NCI-H1417 (cell line): ENCODE measurements around the gene C19orf25.

Experiments used
- DNase-seq, 3 experiments: peaks; one replicate each; lab custom pipeline; 2025; lab: John Stamatoyannopoulos, UW

C19orf25 gene

DNA sequence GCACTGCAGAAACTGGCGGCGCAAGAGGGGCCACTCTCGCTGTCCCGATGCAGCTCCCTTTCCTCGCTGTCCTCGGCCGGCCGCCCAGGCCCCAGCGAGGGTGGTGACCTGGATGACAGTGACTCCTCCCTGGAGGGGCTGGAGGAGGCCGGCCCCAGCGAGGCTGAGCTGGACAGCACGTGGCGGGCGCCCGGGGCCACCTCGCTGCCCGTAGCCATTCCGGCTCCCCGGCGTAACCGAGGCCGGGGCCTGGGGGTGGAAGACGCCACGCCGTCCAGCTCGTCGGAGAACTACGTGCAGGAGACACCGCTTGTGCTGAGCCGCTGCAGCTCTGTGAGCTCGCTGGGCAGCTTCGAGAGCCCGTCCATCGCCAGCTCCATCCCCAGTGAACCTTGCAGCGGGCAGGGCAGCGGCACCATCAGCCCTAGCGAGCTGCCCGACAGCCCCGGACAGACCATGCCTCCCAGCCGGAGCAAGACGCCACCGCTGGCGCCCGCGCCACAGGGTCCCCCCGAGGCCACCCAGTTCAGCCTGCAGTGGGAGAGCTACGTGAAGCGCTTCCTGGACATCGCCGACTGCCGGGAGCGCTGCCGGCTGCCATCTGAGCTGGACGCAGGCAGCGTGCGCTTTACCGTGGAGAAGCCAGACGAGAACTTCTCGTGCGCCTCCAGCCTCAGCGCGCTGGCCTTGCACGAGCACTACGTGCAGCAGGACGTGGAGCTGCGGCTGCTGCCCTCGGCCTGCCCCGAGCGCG, 12.4 kb downstream of the C19orf25 start:
- DNase-seq: no peak

DNA sequence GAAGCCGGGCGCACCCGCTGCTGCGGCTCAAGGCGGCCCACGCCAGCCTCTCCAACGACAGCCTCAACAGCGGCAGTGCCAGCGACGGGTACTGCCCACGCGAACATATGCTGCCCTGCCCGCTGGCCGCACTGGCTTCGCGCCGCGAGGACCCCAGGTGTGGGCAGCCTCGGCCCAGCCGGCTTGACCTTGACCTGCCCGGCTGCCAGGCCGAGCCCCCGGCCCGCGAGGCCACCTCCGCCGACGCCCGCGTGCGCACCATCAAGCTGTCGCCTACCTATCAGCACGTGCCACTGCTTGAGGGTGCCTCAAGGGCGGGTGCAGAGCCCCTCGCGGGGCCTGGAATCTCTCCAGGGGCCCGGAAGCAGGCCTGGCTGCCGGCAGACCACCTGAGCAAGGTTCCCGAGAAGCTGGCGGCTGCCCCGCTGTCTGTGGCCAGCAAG, 13.0 kb downstream of the C19orf25 start:
- DNase-seq: no peak

DNA sequence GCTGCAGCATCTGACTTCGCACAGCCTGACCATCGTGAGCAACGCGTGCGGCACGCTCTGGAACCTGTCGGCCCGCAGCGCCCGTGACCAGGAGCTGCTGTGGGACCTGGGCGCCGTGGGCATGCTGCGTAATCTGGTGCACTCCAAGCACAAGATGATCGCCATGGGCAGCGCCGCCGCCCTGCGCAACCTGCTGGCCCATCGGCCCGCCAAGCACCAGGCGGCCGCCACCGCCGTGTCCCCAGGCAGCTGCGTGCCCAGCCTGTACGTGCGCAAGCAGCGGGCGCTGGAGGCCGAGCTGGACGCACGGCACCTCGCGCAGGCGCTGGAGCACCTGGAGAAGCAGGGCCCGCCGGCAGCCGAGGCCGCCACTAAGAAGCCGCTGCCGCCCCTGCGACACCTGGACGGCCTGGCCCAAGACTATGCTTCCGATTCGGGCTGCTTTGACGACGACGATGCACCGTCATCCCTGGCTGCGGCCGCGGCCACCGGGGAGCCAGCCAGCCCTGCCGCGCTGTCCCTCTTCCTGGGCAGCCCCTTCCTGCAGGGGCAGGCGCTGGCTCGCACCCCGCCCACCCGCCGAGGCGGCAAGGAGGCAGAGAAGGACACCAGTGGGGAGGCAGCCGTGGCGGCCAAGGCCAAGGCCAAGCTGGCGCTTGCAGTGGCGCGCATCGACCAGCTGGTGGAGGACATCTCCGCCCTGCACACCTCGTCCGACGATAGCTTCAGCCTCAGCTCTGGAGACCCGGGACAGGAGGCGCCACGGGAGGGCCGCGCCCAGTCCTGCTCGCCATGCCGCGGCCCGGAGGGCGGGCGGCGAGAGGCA, 13.6 kb downstream of the C19orf25 start:
- no peak for DNase-seq

DNA sequence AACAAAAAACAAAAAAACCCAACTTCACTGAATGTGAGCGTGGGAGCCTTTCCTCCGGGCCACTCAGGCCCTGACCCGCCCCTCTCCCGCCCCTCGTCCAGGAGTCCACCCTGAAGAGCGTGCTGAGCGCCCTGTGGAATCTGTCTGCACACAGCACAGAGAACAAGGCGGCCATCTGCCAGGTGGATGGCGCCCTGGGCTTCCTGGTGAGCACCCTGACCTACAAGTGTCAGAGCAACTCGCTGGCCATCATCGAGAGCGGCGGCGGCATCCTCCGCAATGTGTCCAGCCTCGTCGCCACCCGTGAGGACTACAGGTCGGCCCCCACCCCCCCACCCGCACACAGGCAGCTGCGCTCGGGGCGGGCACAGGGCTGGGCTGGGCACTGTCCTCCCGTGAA, 17.2 kb downstream of the C19orf25 start:
- DNase-seq: no peak

DNA sequence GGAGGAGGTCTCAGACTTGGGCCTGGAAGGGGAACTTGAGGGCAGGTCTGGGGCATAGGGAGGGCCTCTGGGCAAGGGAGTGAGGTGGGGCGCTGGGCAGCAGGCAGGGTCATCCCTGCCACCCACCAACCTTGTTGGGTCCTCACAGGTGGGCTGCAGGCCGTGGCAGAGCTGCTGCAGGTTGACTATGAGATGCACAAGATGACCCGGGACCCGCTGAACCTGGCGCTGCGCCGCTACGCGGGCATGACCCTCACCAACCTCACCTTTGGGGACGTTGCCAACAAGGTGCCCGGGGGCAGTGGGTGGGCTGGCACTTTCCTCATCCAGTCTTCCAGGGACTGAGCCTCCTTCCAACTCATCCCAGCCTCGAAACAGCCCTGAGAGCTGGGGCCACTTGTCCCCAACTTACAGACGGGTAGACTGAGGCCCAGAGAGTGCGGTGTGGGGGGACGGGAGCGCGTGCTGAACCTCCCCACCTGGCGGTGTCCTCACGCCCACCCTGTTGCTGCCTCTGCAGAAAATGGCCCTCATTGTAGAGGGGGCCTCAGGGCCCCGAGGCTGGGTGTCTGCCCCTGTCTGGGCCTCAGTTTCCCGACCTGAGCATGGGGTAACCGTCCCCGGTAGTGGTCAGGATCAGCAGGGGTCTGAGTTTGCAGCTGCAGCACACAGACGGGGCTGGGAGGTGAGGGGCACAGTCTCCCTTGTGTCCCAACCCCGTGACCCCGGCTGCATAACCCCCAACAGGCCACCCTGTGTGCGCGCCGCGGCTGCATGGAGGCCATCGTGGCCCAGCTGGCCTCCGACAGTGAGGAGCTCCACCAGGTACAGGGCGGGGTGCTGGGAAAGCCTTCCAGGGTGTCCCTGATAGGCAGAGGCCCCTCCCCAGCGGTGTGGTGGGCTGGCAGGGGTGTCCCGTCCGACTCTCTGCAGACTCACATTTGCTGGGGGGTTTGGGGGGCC, 18.7 kb downstream of the C19orf25 start:
- DNase-seq: no peak

DNA sequence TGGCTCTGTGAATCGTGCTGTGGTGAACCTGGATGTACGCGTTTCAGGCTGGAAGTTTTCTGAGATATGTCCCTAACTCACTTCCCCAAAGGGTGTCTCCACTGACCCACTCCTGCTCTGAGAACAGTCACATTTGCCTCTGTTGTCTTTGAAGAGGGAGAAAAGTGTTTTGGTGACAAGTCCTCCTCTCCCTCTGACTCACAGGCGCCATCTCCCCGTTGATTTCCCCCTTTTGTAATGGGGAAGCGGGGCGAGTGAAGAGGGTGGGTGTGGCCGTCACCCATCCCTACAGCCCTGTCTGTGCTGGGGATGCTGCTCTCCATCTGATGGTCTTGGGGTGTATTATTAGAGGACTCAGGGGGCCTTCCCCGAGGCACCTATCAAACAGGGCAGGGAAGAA, 19.5 kb downstream of the C19orf25 start:
- DNase-seq: no peak

DNA sequence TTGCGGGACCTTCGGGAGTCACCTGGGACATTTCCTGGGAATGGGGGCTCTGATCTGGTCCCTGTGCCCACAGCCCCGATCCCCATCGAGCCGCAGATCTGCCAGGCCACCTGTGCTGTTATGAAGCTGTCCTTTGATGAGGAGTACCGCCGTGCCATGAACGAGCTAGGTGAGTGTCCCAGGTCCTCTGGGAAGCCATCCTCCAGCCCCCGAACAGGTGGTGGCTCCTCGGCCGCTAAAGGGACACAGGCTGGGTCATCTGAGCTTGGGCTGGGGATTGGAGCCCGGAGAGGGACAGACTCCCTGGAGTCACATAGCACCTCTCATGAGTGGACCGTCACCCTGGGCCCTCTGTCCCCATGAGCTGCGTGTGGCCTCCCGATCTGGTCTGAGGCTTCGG, 21.1 kb downstream of the C19orf25 start:
- no peak for DNase-seq

DNA sequence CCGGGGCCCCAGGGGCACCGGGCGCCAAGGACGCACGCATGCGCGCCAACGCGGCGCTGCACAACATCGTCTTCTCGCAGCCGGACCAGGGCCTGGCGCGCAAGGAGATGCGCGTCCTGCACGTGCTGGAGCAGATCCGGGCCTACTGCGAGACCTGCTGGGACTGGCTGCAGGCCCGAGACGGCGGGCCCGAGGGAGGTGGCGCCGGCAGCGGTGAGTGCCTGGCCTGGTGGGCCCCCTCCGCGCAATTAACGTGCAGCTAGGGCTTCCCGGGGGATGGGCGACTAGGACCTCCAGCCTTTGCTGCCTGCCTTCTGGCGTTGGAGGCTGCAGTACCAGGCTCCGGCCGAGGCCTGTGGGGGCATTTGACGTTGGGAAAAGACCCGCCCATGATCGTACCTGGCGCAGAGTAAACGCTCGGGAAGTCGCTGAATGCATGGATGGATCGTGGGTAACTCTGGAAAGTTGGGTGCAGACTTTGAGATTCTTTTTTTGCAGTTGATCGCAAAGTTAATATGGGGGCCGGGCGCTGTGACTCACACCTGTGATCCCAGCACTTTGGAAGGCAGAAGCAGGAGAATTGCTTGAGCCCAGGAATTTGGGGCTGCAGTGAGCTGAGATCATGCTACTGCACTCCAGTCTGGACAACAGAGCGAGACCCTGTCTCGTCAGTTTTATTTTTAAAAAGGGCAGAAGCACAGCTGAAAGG, 21.8 kb downstream of the C19orf25 start:
- DNase-seq: no peak

DNA sequence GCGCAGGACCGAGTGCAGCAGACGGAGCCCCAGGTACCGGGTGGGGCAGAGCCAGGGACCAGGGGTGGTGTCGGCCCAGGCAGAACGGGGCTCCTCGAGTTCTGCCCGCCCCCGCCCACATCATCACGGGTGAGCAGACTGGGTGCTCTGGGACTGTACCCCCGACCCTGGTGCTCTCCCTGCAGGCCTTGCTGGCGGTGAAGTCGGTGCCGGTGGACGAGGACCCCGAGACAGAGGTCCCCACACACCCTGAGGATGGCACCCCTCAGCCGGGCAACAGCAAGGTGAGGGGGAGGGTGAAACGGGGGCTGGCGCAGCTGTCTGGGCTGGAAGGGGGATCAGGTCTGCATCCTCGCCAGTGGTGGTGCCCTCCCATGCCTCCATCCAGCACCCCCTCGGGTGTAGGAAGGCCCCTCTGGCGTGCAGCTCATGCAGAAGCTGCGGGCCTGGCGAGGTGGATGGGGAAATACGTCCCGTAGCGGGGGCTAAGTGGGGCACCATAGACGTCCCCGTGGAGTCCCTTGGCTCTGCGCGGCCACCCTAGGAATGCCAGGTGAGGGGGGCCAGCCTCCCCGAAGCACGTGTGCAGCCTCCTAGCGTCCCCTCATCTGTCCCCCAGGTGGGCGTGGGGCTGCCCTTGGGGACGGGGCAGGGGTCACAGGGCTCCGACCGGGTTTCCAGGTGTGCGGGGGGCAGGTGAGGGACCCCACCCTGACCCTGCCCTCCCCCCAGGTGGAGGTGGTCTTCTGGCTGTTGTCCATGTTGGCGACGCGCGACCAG, 22.7 kb downstream of the C19orf25 start:
- DNase-seq: no peak

DNA sequence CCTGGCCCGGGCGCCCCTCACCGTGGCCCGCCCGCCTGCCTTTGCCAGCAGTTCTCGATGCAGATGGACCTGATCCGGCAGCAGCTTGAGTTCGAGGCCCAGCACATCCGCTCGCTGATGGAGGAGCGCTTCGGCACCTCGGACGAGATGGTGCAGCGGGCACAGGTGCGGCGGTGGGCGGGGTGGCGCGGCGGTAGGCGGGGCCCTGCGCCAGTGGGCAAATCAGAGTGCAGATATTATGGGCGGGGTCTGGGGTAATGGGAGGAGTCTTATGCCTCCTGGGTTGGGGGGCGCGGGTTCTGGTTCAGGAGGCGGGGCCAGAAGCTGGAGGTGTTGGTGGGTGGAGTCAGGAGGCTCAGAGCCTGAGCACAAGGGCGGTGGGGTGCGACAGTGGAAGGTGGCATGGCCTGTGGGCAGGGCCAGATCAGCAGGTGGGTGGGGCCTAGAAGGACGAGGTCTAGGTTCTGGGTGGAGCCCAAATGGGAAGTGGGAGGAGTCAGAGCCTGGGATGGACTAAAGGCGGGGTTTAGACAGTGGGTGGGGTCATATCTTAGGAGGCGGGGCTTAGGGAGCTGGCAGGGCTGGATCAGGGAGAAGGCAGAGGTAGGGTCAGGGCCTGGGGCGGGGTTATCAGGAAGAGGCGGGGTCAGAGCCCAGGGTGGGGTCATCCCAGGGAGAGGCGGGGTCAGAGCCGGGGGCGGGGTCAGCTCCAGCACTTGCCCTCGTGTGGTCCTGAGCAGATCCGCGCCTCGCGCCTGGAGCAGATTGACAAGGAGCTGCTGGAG, 23.5 kb downstream of the C19orf25 start:
- DNase-seq: peak; percentile 41 to 90 (median 66)

DNA sequence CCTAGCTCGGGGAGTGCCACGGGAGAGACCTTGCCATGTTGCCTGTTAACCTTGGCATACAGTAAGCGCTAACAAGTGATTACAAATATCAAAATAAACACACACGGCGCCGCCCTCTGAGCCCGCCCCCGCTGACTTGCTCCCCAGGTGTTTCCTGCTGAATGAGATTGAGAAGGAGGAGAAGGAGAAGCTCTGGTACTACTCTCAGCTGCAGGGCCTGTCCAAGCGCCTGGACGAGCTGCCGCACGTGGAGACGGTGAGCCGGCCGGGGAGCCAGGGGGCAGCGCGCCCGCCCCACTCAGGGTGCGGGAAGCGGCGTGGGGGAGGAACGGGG, 24.0 kb downstream of the C19orf25 start:
- peak in 2 of 3 experiments; percentile 35 to 41 for DNase-seq

DNA sequence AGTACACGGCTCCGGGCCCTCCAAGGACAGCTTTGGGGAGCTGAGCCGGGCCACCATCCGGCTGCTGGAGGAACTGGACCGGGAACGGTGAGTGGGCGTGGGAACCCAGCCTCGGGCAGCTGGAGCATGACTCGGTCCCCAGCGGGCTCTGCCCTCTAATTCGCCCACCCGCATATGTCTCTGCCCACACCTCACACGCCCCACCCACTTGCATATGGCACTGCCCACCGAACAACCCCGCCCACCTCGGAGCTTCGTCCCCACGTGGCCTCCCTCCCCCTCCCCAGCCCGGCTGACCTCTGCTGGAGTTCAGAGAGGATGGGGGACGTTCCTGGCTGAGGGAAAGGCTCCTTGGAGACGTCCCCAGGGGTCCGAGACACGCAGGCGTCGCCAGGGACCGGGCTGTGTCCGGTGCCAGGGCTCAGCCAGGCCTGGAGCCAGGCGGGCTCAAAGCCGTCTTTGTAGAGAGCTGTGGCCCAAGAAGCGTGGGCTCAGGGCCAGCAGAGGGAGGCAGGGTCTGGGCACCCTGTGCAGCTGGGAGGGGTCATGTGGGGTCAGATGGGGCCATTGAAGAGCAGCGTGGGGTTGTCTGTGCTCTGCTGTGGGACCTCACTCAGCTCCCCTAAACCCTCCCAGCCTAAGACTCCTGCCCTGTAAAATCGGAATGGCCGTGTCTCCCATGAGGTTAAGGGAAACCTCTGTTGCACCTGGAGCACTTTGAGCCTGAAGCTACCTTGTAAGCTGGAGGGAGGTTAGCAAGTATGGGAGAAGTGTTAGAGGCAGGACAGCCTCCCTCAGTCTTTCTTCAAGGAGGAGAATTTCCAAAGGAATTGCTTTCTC, 25.3 kb downstream of the C19orf25 start:
- peak in 1 of 3 experiments; percentile 13 for DNase-seq

DNA sequence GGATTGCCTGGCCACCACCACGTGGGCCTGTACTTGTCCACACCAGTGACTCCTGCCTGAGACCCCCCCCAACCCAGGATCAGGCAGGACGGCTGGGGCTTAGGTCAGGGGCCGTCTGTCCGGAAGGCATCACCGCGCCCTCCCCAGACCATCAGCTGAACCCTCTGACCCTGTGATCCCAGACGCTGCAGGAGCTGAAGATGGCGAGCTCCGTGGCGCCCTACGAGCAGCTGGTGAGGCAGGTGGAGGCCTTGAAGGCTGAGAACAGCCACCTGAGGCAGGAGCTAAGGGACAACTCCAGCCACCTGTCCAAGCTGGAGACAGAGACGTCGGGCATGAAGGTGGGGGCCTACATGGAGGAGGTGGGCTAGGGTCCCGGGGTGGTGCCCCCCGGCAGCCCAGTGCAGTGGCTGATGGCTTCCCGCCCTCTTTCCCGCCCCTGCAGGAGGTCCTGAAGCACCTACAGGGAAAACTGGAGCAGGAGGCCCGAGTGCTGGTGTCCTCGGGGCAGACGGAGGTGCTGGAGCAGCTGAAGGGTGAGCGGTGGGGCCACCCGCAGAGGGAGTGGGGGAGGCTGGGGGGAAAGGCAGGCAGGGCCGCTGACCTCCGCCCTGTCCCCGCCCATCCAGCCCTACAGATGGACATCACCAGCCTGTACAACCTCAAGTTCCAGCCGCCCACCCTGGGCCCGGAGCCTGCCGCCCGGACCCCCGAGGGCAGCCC, 26.1 kb downstream of the C19orf25 start:
- DNase-seq: no peak

DNA sequence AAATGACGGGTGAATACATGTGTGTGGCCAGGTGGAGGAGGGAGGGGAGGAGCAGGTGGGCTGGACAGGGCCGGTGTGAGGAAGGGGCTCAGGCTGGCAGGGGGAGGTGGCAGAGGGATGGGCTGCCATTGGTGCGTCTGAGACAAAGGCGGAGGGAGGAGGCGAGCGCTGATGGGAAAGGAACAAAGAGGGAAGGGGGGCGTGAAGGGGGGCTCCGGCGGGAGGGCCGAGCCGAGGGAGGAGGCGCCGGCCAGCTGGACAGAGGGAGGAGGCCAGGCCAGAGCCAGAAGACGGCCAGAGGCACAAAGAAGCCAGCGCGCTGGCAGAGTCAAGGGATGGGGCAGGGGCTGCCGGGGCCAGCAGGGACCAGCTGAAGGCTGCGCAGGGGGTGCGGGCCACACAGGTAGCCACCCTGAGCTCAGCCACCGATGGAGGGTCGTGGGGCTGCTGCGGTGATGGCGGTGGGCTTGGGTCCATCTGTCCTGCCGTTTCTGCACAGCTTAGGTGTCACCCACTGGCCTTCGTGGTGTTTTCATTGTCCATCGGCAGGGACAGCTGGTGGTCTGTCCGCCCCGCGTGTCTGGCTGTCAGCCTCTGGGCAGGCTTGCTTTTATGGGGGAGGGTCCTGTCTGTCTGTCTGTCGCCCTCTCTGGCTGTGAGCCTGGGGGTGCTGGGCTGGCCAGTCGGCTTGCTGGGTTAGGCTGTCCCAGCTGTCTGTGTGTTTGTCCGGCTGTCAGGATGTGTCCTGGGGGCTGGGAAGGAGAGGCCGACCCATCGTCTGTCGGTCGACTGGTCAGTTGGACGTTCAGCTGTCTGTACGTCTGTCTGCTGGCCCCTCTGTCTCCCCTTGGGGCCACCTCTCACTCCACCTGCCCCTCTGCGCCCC, 26.9 kb downstream of the C19orf25 start:
- DNase-seq: peak in 2 of 3 experiments; percentile 43 to 73

DNA sequence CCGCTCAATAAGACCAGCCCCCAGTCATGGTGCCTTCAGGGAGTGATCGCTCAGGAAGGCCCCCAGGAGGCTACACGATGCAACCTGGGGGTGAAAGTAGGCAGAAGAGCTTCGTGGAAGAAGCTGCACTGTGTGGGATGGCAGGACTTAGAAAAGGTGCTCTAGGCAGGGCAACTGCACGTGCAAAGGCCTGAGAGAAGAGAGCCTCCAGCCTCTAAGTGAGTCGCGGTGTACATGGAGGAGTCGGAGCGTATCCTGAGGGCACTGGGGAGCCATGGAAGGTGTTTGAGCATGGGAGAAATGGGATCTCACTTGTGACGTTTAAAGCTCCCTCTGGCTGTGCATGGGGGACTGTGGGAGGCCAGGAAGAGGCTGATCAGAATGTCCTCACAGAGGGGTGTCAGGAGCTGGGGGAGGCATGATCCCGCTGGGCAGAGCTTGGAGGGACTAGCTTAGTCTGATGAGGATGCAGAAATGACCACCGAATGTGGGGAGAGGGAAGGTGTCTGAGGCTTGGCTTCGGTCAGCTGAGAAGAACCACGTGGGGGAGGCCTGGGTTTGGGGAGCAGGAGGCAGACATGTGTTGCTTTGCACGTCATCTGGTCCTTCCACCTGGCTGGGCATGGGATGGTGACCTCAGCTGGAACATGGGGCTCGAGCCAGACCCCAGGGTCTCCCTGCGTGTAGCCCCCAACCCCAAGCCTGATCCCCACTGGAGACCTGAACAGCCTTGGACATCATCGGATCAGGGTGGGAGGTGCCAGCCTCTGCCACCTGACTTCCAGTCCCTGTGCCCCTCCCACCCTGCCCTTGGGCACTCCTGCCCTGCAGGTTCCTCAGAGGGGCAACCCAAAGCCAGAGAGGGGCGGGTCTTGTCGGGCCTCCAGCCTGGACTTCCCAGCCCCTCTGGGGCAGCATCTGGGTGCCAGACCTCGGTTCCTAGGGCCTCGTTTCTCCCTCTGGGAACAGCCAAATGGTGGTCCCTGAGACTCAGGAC, 28.0 kb downstream of the C19orf25 start:
- DNase-seq: peak in 2 of 3 experiments; percentile 57 to 64
